ENCODE data around the gene SLCO4A1. TPM values are rescaled to one million over a fixed set of nuclear protein-coding genes. Genes with fewer than 3 reads are reported as not detected.
A peak's percentile ranks its signal among the peaks of the same experiment; 100 is the strongest.

The SLCO4A1 gene
- polyA plus RNA-seq, 1 donor (not counting 4 experiments of a cell fraction or from before 2014, with no cell fraction given) = 1.8 TPM

DNA sequence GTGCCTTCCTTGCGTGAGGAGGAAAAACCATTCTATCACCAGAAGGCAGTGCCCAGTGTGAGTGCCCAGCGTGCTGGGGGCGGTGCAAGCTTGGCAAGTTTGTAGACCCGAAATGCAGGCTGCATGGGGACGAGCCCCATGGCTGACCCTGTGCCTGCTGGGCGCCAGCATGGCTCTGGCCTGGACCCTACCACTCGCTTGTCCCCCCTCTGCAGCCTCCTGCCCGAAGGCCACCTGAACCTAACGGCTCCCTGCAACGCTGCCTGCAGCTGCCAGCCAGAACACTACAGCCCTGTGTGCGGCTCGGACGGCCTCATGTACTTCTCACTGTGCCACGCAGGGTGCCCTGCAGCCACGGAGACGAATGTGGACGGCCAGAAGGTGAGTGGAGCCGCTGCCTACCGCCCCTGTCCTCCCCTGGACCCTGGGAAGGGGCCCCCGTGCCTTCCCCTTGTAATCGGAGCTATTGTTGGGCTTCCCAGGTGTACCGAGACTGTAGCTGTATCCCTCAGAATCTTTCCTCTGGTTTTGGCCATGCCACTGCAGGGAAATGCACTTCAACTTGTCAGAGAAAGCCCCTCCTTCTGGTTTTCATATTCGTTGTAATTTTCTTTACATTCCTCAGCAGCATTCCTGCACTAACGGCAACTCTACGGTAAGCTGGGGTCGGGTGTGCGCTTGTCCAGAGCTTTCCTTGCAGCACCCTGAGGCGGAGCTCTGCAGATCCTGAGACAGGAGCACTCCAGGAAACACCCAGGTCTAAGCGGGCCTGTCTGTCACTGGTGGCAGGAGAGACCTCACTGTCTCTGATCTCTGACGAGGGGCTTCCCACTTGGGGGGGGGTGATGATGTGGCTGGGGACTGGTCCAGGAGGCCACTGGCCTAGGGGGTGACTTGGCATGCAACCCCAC is 25.5 kb downstream of the SLCO4A1 start:
- no peaks in the 10 kb centered on the region for H3K36me3 ChIP-seq (ENCODE audit: control insufficient read depth in 2 of 2, extremely low read depth in 1 of 2, insufficient read depth in 2 of 2, low read length in 2 of 2)
- H3K9ac ChIP-seq (ENCODE audit: control insufficient read depth, extremely low read depth, insufficient read depth, low read length) = no peak overlapping the region
- H2AFZ ChIP-seq (ENCODE audit: control insufficient read depth, low read length) = no peak overlapping the region
- dilution Hi-C loops (cut with MboI; ENCODE audit: extremely low pct_ligation_motif_present, low sequenced_read_pairs) = no loop called here
- FAIRE-seq = no peak
- H3K4me3 ChIP-seq (ENCODE audit: control insufficient read depth in 2 of 3, extremely low read depth in 1 of 3, insufficient read depth in 2 of 3, low read depth in 1 of 3, low read length in 3 of 3) = no peak overlapping the region
- H3K27me3 ChIP-seq (ENCODE audit: control insufficient read depth, extremely low read depth, insufficient read depth, low read length) = no peaks in the 10 kb centered on the region
- DNase-seq (ENCODE audit: low read depth, low spot score) = no peak
- H3K79me2 ChIP-seq (ENCODE audit: control insufficient read depth, insufficient read depth, low read length) = no peaks in the 10 kb centered on the region
- no peaks in the 10 kb centered on the region for H4K20me1 ChIP-seq (ENCODE audit: control insufficient read depth, extremely low read depth, insufficient read depth, low read length)
- no peaks in the 10 kb centered on the region for H3K9me3 ChIP-seq (ENCODE audit: control insufficient read depth, low read depth, low read length)
- TF ChIP-seq, protein P1, sequence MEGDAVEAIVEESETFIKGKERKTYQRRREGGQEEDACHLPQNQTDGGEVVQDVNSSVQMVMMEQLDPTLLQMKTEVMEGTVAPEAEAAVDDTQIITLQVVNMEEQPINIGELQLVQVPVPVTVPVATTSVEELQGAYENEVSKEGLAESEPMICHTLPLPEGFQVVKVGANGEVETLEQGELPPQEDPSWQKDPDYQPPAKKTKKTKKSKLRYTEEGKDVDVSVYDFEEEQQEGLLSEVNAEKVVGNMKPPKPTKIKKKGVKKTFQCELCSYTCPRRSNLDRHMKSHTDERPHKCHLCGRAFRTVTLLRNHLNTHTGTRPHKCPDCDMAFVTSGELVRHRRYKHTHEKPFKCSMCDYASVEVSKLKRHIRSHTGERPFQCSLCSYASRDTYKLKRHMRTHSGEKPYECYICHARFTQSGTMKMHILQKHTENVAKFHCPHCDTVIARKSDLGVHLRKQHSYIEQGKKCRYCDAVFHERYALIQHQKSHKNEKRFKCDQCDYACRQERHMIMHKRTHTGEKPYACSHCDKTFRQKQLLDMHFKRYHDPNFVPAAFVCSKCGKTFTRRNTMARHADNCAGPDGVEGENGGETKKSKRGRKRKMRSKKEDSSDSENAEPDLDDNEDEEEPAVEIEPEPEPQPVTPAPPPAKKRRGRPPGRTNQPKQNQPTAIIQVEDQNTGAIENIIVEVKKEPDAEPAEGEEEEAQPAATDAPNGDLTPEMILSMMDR (optimal IDR thresholded peaks at IDR 0.05 in 1 of 3, IDR thresholded peaks at IDR 0.05 in 1 of 3, conservative IDR thresholded peaks at IDR 0.05 in 1 of 3; ENCODE audit: extremely low read depth in 1 of 3, insufficient read depth in 2 of 3, low read length in 3 of 3) = no peak
- TF ChIP-seq EZH2 (IDR thresholded peaks at IDR 0.05; ENCODE audit: low read length) = no peak
- no peaks in the 10 kb centered on the region for H3K9me1 ChIP-seq (ENCODE audit: control insufficient read depth, extremely low read depth, insufficient read depth, low read length)
- no peaks in the 10 kb centered on the region for H3K4me1 ChIP-seq (ENCODE audit: control insufficient read depth, extremely low read depth, insufficient read depth, low read length)
- no peak overlapping the region for H3K27ac ChIP-seq (ENCODE audit: control insufficient read depth, insufficient read depth, low read length)
- no peak overlapping the region for H3K4me2 ChIP-seq (ENCODE audit: control insufficient read depth, extremely low read depth, insufficient read depth, low read depth, low read length)

DNA sequence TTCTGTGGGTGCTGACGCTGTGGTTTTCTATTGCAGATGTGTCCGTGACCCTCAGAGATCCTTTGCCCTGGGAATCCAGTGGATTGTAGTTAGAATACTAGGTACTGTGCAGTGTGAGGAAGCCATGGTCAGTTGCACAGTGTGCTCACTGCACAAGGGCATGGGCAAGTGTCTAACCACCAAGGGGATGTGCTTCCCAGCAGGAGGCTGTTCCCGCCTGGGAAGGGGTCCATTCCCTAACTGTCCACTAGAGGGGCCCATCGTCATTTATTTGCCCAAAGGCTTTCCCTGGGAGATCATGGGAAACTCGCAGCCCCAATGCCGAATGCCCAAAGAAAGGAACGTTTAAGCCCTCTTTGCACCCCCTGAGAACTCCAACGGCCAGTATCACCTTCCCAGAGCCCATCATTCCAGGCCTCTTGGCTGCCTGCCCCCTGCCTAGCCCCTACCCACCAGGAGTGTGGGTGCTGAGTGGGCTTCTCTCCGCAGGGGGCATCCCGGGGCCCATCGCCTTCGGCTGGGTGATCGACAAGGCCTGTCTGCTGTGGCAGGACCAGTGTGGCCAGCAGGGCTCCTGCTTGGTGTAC is 26.2 kb downstream of the SLCO4A1 start:
- Histone ChIP-seq H3K9me3 (ENCODE audit: control insufficient read depth, low read depth, low read length) (no peaks in the 10 kb centered on the region), H3K27me3 (ENCODE audit: control insufficient read depth, extremely low read depth, insufficient read depth, low read length) (no peaks in the 10 kb centered on the region), H3K4me1 (ENCODE audit: control insufficient read depth, extremely low read depth, insufficient read depth, low read length) (no peaks in the 10 kb centered on the region), H2AFZ (ENCODE audit: control insufficient read depth, low read length) (no peak overlapping the region), H3K9me1 (ENCODE audit: control insufficient read depth, extremely low read depth, insufficient read depth, low read length) (no peaks in the 10 kb centered on the region), H3K4me3 (ENCODE audit: control insufficient read depth in 2 of 3, extremely low read depth in 1 of 3, insufficient read depth in 2 of 3, low read depth in 1 of 3, low read length in 3 of 3) (no peak overlapping the region), H3K36me3 (ENCODE audit: control insufficient read depth in 2 of 2, extremely low read depth in 1 of 2, insufficient read depth in 2 of 2, low read length in 2 of 2) (no peaks in the 10 kb centered on the region), H3K9ac (ENCODE audit: control insufficient read depth, extremely low read depth, insufficient read depth, low read length) (no peak overlapping the region), H4K20me1 (ENCODE audit: control insufficient read depth, extremely low read depth, insufficient read depth, low read length) (no peaks in the 10 kb centered on the region), H3K4me2 (ENCODE audit: control insufficient read depth, extremely low read depth, insufficient read depth, low read depth, low read length) (no peak overlapping the region), H3K27ac (ENCODE audit: control insufficient read depth, insufficient read depth, low read length) (no peak overlapping the region), H3K79me2 (ENCODE audit: control insufficient read depth, insufficient read depth, low read length) (no peaks in the 10 kb centered on the region)
- dilution Hi-C loops (cut with MboI; ENCODE audit: extremely low pct_ligation_motif_present, low sequenced_read_pairs) = no loop called here
- DNase-seq (ENCODE audit: low read depth, low spot score) (no peak), FAIRE-seq (peak; percentile 49)
- no peak for TF ChIP-seq EZH2 (IDR thresholded peaks at IDR 0.05; ENCODE audit: low read length)
- TF ChIP-seq, protein P1 (optimal IDR thresholded peaks at IDR 0.05 in 1 of 3, IDR thresholded peaks at IDR 0.05 in 1 of 3, conservative IDR thresholded peaks at IDR 0.05 in 1 of 3; ENCODE audit: extremely low read depth in 1 of 3, insufficient read depth in 2 of 3, low read length in 3 of 3) = peak; percentile 80 to 94 (median 93)
